Measurements from ENCODE around the gene NLRP4.

DNA sequence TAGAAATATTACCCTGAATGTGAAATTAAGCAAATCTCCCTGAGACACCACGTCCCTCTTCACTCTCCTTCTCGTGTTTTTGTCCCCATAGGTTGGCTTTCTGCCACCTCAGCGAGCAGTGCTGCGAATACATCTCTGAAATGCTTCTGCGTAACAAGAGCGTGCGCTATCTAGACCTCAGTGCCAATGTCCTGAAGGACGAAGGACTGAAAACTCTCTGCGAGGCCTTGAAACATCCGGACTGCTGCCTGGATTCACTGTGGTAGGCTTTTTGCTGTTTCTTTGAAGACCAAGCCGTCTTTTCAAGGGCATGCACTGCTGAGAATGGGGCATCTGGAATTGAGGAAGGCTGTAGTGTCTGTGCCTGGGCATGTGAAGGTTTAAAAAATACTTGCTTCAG lies 34.4 kb downstream of the NLRP4 start:
- TF ChIP-seq CTCF (IDR thresholded peaks at IDR 0.05; ENCODE audit: poor library complexity) (no peak), EZH2 (IDR thresholded peaks at IDR 0.05; ENCODE audit: borderline replicate concordance) (no peak), EZH2phosphoT487 (IDR thresholded peaks at IDR 0.05; ENCODE audit: low read depth, severe bottlenecking, unreplicated experiment) (no peak)
